ENCODE measurements around the gene CHKA. TPM values are rescaled to one million over a fixed set of nuclear protein-coding genes. Genes with fewer than 3 reads are reported as not detected.

CHKA gene
- total RNA-seq, 1 donor from 2014 or later, result 18.2 TPM

DNA sequence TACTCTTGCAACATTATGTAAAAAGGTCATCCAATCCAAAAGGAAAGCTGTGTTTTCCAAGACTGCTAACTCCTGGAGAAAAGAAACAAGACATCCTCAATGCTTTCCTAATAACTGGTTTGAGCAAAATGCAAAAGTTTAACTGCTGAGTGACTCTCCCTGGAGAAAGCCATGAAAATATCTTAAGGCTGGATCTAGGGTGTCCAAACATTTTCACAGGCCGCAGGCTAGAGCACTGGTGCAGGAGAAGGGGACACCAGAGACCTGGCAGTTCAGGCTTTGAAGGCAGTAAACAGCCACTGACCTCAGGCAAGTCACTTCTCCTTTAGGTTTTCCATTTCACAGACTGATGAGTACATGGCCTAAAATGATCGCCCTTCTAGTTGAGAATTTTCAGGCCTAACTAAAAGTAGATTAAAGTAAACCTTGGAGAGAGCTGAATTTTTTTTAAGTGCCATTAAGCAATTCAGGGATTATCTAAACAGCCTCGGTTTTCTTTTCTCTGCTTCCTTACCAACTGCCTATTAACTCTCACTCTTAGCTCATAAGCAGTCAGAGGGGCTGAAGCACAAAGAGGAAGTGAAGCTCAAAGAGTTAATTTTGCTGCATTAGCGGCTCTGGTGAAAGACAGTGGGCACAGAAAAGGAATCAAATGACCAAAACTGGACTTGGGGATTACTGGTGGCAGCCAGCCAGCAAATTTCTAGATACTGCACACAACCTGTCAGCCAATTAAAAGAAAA is 2.3 kb downstream of the CHKA start:
- H3K27ac ChIP-seq, result peak overlapping the region; percentile 75
- no peaks in the 10 kb centered on the region for H3K36me3 ChIP-seq
- H3K4me1 ChIP-seq, result peaks cover 37% of the 10 kb centered on the region
- H3K9me3 ChIP-seq, result no peaks in the 10 kb centered on the region
- H3K27me3 ChIP-seq, result no peaks in the 10 kb centered on the region
- intact Hi-C loops (cut with DNase I), result no loop called here
- DNase-seq (ENCODE audit: extremely low spot score in 2 of 2), result no peak
- no peak overlapping the region for H3K4me3 ChIP-seq
- no peak for TF ChIP-seq POLR2AphosphoS5 (IDR thresholded peaks at IDR 0.05; ENCODE audit: insufficient read depth in 1 of 2, low read depth in 1 of 2)
- TF ChIP-seq, protein P1, sequence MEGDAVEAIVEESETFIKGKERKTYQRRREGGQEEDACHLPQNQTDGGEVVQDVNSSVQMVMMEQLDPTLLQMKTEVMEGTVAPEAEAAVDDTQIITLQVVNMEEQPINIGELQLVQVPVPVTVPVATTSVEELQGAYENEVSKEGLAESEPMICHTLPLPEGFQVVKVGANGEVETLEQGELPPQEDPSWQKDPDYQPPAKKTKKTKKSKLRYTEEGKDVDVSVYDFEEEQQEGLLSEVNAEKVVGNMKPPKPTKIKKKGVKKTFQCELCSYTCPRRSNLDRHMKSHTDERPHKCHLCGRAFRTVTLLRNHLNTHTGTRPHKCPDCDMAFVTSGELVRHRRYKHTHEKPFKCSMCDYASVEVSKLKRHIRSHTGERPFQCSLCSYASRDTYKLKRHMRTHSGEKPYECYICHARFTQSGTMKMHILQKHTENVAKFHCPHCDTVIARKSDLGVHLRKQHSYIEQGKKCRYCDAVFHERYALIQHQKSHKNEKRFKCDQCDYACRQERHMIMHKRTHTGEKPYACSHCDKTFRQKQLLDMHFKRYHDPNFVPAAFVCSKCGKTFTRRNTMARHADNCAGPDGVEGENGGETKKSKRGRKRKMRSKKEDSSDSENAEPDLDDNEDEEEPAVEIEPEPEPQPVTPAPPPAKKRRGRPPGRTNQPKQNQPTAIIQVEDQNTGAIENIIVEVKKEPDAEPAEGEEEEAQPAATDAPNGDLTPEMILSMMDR (IDR thresholded peaks at IDR 0.05), result no peak
- no peak for TF ChIP-seq POLR2A (IDR thresholded peaks at IDR 0.05)

DNA sequence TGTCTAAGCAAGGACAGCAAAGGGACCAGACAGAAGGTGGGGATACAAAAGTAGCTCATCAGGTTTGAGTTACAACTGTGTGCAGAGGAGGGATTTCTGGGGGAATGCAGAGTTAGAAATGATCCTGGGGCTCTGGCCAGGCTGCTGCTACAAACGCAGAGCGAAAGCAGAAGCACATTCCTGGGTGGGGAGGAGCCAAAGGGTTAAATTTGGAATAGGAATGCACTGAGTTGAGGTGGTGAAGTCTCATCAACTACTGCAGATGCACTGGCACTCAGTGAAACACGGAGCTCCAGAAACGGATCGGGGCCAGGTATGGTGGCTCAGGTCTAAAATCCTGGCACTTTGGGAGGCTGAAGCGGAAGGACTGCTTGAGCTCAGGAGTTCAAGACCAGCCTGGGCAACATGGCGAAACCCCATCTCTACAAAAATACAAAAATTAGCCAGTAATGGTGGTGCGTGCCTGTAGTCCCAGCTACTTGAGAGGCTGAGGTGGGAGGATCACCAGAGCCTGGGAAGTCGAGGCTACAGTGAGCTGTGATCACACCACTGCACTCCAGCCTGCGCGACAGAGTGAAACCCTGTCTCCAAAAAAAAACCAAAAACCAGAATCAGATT is 3.2 kb downstream of the CHKA start:
- H3K9me3 ChIP-seq, result no peaks in the 10 kb centered on the region
- no peak overlapping the region for H3K4me3 ChIP-seq
- intact Hi-C loops (cut with DNase I), result no loop called here
- no peak for DNase-seq (ENCODE audit: extremely low spot score in 2 of 2)
- H3K36me3 ChIP-seq, result no peaks in the 10 kb centered on the region
- TF ChIP-seq POLR2AphosphoS5 (IDR thresholded peaks at IDR 0.05; ENCODE audit: insufficient read depth in 1 of 2, low read depth in 1 of 2), result no peak
- TF ChIP-seq, protein P1 (IDR thresholded peaks at IDR 0.05), result no peak
- no peak for TF ChIP-seq POLR2A (IDR thresholded peaks at IDR 0.05)
- H3K27ac ChIP-seq, result peak overlapping the region; percentile 75
- H3K4me1 ChIP-seq, result peaks cover 34% of the 10 kb centered on the region
- no peaks in the 10 kb centered on the region for H3K27me3 ChIP-seq

DNA sequence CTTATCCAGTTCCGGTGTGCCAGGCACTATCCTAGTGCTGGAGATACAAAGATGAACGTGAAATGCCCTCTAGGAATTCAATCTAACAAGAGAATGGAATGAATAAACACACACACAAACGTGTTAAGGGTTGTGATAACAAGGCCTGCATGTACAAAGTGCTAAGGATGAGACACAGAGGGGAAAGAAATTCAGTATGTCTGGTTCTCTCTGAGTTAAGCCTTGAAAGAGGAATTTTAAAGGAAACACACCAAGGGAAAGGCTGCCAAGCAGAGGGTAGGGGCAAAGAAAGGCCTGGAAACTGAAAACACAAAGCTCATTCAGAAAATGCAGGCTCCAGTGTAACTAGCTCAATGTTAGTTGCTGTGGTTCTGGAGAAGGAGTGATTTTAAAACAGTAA is 4.2 kb downstream of the CHKA start:
- Histone ChIP-seq H3K4me3 (no peak overlapping the region), H3K4me1 (peaks cover 27% of the 10 kb centered on the region), H3K27ac (no peak overlapping the region), H3K27me3 (no peaks in the 10 kb centered on the region), H3K9me3 (no peaks in the 10 kb centered on the region), H3K36me3 (no peaks in the 10 kb centered on the region)
- intact Hi-C loops (cut with DNase I), result no loop called here
- DNase-seq (ENCODE audit: extremely low spot score in 2 of 2), result no peak
- TF ChIP-seq POLR2AphosphoS5 (IDR thresholded peaks at IDR 0.05; ENCODE audit: insufficient read depth in 1 of 2, low read depth in 1 of 2) (no peak), POLR2A (IDR thresholded peaks at IDR 0.05) (no peak)
- TF ChIP-seq, protein P1 (IDR thresholded peaks at IDR 0.05), result no peak

DNA sequence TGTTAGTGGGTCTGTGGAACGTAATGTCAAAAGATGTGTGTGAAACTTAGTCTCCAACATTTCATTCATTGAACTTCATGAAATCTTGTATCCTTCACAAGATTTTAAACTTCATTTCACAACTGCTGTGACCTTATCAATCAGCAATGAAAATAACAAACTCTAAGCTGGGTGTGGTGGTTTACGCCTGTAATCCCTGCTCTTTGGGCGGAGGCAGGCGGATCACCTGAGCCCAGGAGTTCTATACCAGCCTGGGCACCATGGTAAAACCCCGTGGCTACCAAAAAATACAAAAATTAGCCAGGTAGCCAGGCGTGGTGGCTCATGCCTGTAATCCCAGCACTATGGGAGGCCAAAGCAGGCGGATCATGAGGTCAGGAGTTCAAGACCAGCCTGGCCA is 5.1 kb downstream of the CHKA start:
- no peak for DNase-seq (ENCODE audit: extremely low spot score in 2 of 2)
- Histone ChIP-seq H3K27me3 (no peaks in the 10 kb centered on the region), H3K36me3 (no peaks in the 10 kb centered on the region), H3K4me3 (no peak overlapping the region), H3K27ac (no peak overlapping the region), H3K9me3 (no peaks in the 10 kb centered on the region), H3K4me1 (peaks cover 25% of the 10 kb centered on the region)
- TF ChIP-seq POLR2AphosphoS5 (IDR thresholded peaks at IDR 0.05; ENCODE audit: insufficient read depth in 1 of 2, low read depth in 1 of 2) (no peak), POLR2A (IDR thresholded peaks at IDR 0.05) (no peak)
- TF ChIP-seq, protein P1 (IDR thresholded peaks at IDR 0.05), result no peak
- intact Hi-C loops (cut with DNase I), result no loop called here

DNA sequence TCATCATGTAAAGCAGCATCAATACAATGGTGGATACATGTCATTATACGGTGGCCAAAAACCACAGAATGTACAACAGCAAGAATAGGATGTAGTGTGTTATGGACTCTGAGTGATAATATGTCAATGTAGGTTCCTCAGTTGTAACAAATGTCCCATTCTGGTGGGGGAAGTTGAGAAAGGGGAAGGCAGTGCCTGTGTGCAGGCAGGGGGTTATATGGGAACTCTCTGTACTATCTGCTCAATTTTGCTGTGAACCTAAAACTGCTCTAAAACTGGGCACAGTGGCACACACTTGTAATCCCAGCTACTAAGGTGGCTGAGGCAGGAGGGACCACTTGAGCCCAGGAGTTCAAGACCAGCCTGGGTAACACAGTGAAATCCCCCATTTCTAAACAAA is 5.9 kb downstream of the CHKA start:
- no peak for DNase-seq (ENCODE audit: extremely low spot score in 2 of 2)
- no peaks in the 10 kb centered on the region for H3K9me3 ChIP-seq
- H3K27ac ChIP-seq, result no peak overlapping the region
- no peak for TF ChIP-seq POLR2A (IDR thresholded peaks at IDR 0.05)
- TF ChIP-seq, protein P1 (IDR thresholded peaks at IDR 0.05), result no peak
- TF ChIP-seq POLR2AphosphoS5 (IDR thresholded peaks at IDR 0.05; ENCODE audit: insufficient read depth in 1 of 2, low read depth in 1 of 2), result no peak
- no peaks in the 10 kb centered on the region for H3K27me3 ChIP-seq
- peaks cover 24% of the 10 kb centered on the region for H3K4me1 ChIP-seq
- H3K4me3 ChIP-seq, result no peak overlapping the region
- intact Hi-C loops (cut with DNase I), result no loop called here
- no peaks in the 10 kb centered on the region for H3K36me3 ChIP-seq

All from vagina (tissue), 2 donors.